Breast epithelium (tissue), 3 donors: ENCODE data around the gene ADRB2.

Experiments
- POLR2A ChIP-seq: fragments of 450-650 bp; IDR thresholded peaks from one replicate; pipeline ENCODE4 v1.6.1; 2016; ENCODE audit warnings: antibody characterized with exemption, mild to moderate bottlenecking, moderate library complexity
- POLR2AphosphoS5 ChIP-seq, 3 donors: sonication (generic); formaldehyde crosslinking; IDR thresholded peaks; one replicate each; pipeline ENCODE4 v1.6.1; 2017; ENCODE audit warnings: antibody characterized with exemption in 3 of 3
- TF ChIP-seq, protein P1 (sequence below), 3 donors: fragments of 450-650 bp; IDR thresholded peaks; one replicate each; pipeline ENCODE4 v1.5.1; 2016 to 2017; ENCODE audit warnings: antibody characterized with exemption in 3 of 3, mild to moderate bottlenecking in 3 of 3, moderate library complexity in 3 of 3

GRCh38 chr5:148846930-148847329, 20.5 kb downstream of the ADRB2 start:
- TF ChIP-seq POLR2A (no peak), POLR2AphosphoS5 (IDR thresholded peaks at IDR 0.05) (no peak)
- TF ChIP-seq, protein P1, sequence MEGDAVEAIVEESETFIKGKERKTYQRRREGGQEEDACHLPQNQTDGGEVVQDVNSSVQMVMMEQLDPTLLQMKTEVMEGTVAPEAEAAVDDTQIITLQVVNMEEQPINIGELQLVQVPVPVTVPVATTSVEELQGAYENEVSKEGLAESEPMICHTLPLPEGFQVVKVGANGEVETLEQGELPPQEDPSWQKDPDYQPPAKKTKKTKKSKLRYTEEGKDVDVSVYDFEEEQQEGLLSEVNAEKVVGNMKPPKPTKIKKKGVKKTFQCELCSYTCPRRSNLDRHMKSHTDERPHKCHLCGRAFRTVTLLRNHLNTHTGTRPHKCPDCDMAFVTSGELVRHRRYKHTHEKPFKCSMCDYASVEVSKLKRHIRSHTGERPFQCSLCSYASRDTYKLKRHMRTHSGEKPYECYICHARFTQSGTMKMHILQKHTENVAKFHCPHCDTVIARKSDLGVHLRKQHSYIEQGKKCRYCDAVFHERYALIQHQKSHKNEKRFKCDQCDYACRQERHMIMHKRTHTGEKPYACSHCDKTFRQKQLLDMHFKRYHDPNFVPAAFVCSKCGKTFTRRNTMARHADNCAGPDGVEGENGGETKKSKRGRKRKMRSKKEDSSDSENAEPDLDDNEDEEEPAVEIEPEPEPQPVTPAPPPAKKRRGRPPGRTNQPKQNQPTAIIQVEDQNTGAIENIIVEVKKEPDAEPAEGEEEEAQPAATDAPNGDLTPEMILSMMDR (IDR thresholded peaks at IDR 0.05), result no peak
